Prostate gland (tissue), 2 donors: ENCODE data around the gene SEC14L1.
A peak's percentile ranks its signal among the peaks of the same experiment; 100 is the strongest.

Experiments used
- CTCF ChIP-seq, 4 experiments: fragments of 200-600 bp in 2 of 4; fragments of 450-650 bp in 2 of 4; sonication (generic) in 2 of 4; IDR thresholded peaks; 1 replicate in 3 of 4; 2 replicates in 1 of 4; pipeline ENCODE4 v1.5.1; 2016 to 2019; ENCODE audit warnings: antibody characterized with exemption in 4 of 4, mild to moderate bottlenecking in 2 of 4, moderate library complexity in 2 of 4
- POLR2A ChIP-seq: fragments of 450-650 bp; IDR thresholded peaks from one replicate; pipeline ENCODE4 v1.6.1; 2016; ENCODE audit warnings: antibody characterized with exemption, mild to moderate bottlenecking
- POLR2AphosphoS5 ChIP-seq: sonication (generic); formaldehyde crosslinking; IDR thresholded peaks from one replicate; pipeline ENCODE4 v1.6.1; 2017; ENCODE audit warnings: antibody characterized with exemption

DNA sequence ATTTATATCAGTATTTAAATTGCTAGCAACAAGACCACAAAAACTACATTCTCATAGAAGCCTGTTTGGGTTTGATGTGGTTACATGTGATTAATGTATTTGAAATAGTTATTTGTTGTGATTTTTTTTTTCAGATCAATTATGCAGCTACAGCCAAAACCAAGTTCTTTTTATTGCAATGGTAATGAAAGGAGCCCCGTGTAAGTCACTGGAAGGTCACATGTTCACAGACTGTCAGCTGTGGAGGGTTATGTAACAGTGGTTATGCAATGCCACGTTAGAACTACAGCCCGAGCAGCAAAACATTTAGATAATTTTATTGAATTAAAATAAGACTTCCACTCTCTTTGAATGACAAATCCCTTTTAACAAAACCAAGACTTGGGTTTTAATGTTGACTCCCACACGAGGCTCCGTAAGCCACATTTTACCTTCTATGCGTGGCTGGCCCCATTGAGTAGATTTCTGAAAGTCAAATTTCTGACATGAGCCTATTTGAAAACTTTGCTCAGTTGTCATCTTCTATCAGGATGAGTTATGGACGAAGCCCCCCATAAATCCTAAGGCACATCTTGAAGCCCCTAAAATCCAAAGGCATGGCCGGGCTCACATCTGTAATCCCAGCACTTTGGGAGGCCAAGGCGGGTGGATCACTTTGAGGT, 41.8 kb upstream of the SEC14L1 start:
- TF ChIP-seq POLR2A (no peak), CTCF (IDR thresholded peaks at IDR 0.05) (no peak), POLR2AphosphoS5 (peak; percentile 88)
